HEK293 (cell line): ENCODE data around the gene CGB2.

Experiments used
- BCL11B ChIP-seq: fragments of 450-650 bp; formaldehyde crosslinking; IDR thresholded peaks from 2 replicates; pipeline ENCODE4 v1.5.1; 2016; ENCODE audit warnings: low read depth, missing biosample characterization, missing genetic modification characterization
- ZNF423 ChIP-seq: fragments of 450-650 bp; formaldehyde crosslinking; IDR thresholded peaks from 2 replicates; pipeline ENCODE4 v1.5.1; 2016; ENCODE audit warnings: missing biosample characterization, missing genetic modification characterization
- ZNF610 ChIP-seq: fragments of 450-650 bp; formaldehyde crosslinking; IDR thresholded peaks from 2 replicates; pipeline ENCODE4 v1.5.1; 2016; ENCODE audit warnings: missing biosample characterization, missing genetic modification characterization, borderline replicate concordance
- ZNF777 ChIP-seq: fragments of 450-650 bp; formaldehyde crosslinking; IDR thresholded peaks from 2 replicates; pipeline ENCODE4 v1.5.1; 2017; ENCODE audit warnings: missing biosample characterization, missing genetic modification characterization, borderline replicate concordance
- TF ChIP-seq, protein P1 (sequence below): fragments of 450-650 bp; formaldehyde crosslinking; IDR thresholded peaks from 2 replicates; pipeline ENCODE4 v1.5.1; 2016; ENCODE audit warnings: missing biosample characterization, missing genetic modification characterization
- TF ChIP-seq, protein P2 (sequence below): fragments of 450-650 bp; formaldehyde crosslinking; IDR thresholded peaks from 2 replicates; pipeline ENCODE4 v1.5.1; 2016; ENCODE audit warnings: missing biosample characterization, missing genetic modification characterization

DNA sequence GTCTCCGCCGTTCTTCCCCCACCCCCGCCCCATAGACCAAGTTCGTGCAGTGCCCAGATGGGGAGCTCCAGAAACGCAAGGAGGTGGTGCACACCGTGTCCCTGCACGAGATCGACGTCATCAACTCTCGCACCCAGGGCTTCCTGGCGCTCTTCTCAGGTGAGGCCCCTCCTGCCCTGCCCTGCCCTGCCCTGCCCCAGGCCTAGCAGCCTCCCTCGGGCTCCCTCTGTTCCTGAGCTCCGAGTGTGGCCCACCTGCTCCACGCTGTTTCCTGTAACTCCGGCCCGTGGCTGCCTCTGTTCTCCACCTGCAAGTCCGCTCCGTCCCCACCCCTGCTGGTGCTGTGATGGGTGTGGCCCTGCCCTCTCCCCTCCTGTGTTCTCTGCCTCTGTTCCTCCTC is 21.2 kb upstream of the CGB2 start:
- TF ChIP-seq, protein P1, sequence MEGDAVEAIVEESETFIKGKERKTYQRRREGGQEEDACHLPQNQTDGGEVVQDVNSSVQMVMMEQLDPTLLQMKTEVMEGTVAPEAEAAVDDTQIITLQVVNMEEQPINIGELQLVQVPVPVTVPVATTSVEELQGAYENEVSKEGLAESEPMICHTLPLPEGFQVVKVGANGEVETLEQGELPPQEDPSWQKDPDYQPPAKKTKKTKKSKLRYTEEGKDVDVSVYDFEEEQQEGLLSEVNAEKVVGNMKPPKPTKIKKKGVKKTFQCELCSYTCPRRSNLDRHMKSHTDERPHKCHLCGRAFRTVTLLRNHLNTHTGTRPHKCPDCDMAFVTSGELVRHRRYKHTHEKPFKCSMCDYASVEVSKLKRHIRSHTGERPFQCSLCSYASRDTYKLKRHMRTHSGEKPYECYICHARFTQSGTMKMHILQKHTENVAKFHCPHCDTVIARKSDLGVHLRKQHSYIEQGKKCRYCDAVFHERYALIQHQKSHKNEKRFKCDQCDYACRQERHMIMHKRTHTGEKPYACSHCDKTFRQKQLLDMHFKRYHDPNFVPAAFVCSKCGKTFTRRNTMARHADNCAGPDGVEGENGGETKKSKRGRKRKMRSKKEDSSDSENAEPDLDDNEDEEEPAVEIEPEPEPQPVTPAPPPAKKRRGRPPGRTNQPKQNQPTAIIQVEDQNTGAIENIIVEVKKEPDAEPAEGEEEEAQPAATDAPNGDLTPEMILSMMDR: no peak
- TF ChIP-seq, protein P2, sequence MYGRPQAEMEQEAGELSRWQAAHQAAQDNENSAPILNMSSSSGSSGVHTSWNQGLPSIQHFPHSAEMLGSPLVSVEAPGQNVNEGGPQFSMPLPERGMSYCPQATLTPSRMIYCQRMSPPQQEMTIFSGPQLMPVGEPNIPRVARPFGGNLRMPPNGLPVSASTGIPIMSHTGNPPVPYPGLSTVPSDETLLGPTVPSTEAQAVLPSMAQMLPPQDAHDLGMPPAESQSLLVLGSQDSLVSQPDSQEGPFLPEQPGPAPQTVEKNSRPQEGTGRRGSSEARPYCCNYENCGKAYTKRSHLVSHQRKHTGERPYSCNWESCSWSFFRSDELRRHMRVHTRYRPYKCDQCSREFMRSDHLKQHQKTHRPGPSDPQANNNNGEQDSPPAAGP (tag by site-specific recombination): no peak
- TF ChIP-seq ZNF610 (tag by site-specific recombination) (no peak), ZNF423 (tag by site-specific recombination) (no peak), BCL11B (tag by site-specific recombination) (no peak), ZNF777 (no peak)
